Forelimb muscle (tissue), 1 donor: Measurements from ENCODE around the gene MTMR12. TPM values are rescaled to one million over a fixed set of nuclear protein-coding genes. Genes with fewer than 3 reads are reported as not detected.

Experiments
- DNase-seq: peaks from one replicate; pipeline ENCODE4 v3.0.0-alpha.2; 2013; ENCODE audit warnings: low read depth
- polyA plus RNA-seq: library from polyadenylated mRNA; unstranded; fragments of 120-200 nt; gene quantifications from one replicate; pipeline ENCODE4 v1.2.1, GENCODE V29; 2013; ENCODE audit not compliant: insufficient read length

MTMR12 gene
- polyA plus RNA-seq, 1 donor, result 13.4 TPM

GRCh38 chr5:32276173-32276853, 36.4 kb downstream of the MTMR12 start:
- no peak for DNase-seq

DNA sequence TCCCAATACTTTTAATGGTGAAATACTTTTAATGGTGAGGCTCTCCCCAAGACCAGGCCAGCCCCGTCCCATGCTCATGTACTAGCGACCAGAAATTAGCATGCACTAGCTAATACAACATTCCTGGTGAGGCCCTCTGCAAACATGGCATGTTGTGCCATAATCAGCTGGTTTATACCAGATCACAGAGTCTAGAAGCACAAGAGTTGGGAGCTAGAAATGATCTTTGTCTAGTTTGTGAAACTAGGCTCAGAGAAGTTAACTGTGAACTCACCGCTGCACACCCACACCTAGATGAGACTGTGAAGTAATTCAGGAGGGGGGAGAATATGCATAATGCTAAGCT, 37.4 kb downstream of the MTMR12 start:
- no peak for DNase-seq

DNA sequence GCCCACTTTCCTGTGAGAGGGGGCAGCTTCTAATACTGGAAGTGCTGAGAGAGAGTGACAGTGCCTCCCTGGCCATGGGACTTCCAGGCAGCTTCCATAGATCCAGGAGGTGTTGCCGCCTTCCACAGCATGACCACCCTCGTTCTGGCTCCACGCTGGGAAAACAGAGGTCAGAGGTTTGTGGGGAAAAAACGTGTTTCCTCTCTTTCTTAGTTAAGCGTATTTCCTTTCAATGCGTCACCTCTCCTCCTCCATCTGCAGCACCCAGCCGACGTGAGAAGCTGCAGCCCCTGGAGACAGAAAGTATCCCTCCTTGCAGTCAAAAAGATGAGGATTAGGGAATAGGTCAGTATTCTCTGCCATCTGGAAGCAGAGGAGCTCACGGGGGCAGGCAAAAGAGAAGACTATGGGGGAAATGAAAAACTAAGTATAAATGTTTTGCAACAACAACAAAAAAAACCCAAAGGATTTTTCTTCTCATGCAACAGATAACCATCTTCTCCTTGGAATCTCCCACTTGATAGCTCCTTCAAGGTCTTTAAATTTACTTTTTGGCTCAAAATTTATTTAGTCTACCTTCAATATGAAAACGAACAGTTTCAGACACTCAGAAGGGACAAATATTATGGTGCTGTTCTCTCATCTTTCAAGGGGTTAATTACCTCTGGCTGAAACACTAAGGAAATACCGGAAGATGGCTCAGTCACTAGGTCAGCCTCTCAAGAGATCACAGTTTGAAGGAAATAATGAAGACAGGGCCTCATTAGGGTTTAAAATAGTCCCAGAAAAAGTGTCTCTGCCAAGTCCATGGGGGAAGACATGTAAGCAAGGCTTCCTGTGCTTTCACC, 38.0 kb downstream of the MTMR12 start:
- no peak for DNase-seq

GRCh38 chr5:32273821-32274220, 38.9 kb downstream of the MTMR12 start:
- no peak for DNase-seq

- DNase-seq, result no peak
Observed at GRCh38 chr5:32272746-32273145, 40.0 kb downstream of the MTMR12 start.

DNA sequence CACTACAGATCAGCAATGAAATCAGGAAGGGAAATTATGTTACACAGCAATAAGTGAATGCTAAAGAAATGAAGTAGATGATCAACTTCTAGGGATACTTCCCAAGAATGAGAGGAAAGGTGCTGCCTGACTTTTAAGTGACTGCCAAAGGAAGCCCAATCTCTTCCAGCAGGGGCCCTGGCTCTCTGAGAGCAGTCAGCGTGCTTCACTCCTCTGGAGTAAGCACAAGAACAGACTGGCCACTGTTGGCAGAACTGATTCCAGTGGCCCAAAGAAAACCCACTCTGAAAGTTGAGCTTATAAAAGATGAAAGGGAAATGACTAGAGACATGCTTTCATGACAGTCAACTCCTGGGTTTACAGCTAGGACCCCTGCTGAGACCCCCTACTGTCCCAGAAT, 41.8 kb downstream of the MTMR12 start:
- no peak for DNase-seq

DNA sequence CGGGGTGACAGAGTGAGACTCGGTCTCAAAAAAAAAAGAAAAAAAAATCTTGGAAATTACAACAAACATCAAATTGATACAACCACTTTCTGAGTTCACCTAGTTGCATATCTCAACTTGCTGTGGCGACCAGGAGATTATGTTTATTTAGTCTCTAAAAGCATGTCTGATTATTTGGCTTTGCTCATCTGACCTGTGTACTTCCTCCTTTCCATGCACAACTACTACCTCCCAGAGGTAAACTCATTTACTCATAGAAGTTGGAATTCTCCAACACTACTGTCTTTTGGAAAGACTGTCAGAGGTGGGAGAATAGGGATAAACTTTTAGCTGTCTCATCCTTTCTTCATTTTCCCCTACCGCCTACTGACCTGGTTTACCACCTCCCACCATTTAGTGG, 42.6 kb downstream of the MTMR12 start:
- no peak for DNase-seq

DNA sequence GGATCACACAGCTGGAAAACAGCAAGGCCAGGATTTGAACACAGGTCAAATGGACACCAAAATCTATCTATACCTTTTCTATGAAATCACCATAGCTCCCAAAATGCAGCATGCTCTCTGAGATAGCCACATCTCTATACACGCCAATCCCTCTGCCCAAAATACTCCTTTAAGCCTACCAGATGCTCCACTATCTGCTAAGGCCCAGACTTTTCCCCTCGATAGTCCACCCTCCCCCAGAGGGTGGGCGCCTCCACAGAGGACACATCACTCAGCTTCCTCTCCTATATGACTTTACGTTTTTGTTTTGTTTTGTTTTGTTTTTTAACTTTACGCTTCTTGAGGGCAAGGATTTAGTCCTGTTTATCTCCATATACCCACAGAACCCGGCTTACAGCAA, 46.8 kb downstream of the MTMR12 start:
- no peak for DNase-seq

DNA sequence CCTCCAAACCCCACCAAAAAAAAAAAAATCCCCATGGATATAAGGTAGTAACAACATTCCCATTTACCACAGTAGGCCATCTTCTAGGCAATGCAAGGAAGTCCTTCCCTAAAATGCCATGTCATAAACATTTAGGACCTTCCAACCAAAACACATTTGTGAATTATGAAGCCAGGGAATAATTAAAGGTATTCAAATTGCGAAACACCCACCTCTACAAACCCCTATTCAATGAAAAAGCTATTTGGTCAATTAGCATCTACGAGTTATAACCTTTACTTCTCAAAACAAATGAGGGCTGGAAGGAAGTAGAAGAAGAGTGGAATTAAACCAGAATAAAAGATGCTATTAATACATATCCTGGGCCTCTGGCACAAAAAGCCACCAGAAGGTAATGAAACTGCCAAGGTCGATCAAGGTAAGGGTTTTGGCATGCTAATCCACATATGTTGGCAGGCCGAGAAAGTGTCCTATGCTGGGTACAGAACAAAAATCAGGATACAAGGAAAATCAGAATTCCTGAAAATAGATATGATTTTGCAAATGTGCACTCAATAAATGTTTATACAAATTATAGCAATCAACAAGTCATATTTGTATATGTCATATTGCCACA, 47.7 kb downstream of the MTMR12 start:
- no peak for DNase-seq

DNA sequence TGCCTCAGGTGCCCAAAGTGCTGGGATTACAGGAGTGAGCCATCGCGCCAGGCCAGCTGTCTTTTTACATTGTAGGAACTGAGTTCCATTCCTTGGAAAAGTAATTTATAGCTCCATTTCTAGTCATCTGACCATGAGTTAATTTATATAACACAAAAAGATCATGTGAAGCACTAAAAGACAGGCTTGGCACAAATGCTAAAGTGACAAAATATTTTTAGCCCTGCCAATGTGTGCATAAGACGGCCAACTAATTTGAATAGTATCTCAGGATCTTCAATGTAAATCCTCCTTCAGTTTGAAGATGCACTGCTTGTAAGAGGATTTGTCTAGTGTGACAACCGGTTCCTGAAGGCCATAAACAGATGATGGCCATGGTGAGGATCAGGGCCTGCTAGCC, 49.1 kb downstream of the MTMR12 start:
- DNase-seq, result no peak

- DNase-seq, result no peak
Observed at GRCh38 chr5:32261198-32261597, 51.5 kb downstream of the MTMR12 start.

DNA sequence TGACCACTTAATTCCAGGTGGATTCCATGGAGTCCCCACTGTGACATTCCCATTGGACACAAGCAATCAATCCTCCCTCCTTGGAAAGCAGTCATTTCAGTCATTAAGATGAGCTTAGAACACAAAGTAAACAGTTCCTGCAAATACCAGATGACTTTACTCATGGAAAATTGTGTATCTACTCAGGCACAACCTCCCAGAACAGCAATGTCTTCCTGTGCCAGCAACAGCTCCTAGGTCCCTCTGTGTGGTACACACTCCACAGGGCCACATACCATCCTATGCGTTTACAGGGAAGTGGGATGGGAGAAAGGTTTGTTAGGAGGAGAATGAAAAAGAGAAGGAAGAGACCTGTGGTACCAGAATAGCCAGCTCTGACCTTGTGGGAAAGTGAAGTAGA, 53.7 kb downstream of the MTMR12 start:
- no peak for DNase-seq

DNA sequence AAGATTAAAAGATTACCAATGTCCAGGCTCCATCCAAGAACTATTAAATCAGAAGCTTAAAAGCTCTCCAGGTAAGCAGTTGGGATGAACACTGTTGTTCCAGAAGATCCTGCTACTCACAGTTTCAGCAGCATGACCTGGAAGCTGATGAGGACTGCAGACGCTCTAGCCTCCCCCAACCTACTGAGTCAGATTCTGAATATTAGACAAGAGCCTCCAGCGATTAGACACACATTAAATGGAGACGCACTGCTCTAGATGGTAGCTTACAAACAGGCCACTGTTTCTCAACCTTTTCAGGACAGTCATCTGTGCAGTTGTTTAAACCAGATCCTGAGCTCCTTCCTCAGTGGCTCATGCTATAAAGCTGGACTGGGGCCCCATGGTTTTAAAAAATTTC, 54.3 kb downstream of the MTMR12 start:
- no peak for DNase-seq

GRCh38 chr5:32255540-32255900, 57.2 kb downstream of the MTMR12 start:
- no peak for DNase-seq

DNA sequence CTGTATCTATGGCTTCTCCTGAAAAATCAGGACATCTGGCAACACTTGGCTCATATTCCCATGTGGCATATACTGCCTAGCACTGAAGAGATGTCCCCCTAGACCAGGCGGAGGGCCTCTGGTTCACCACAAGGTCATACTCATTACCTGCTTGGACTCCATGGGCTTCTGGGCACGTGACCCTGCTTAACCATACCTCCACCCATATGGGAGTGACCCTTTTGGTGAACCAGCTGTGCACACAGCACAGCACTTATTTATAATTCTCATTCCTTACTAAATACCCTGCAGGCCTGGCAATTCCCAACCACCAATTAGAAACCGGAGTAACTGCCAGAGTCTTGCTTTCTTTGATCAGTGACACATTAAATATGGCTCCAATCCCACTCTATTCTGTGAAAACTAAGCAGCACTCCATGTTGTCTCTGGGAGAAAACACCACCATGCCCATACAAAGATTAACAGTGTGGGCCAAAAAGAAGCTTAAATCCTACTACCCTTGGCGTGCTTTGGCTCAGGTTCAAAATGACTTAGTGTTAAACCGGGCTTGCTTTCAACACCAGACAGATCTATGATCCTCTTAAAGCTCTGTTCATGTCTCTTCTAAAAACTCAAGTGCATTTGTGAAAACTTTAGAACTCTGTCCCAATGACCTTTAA, 57.7 kb downstream of the MTMR12 start:
- no peak for DNase-seq

- DNase-seq, result no peak
Observed at GRCh38 chr5:32251871-32252458, 60.8 kb downstream of the MTMR12 start.

DNA sequence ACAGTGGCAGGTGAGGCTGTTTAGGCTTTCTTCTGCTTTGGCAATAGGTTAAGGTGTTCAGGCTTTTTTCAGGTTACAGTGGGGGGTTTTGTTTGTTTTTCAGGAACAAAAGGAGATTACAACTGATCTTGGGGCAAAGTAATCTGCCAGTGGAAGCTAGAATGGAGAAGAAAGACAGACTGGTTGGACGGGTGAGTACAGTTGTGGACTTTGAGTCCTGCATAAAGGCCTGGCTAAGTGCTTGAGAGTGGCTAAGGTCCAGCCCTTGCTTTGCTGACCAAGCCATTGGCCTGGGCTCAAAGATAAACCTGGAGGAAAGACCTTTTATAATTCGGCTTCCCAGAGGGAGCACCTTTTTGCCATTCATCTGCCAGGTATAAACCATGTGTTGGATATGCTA, 63.1 kb downstream of the MTMR12 start:
- no peak for DNase-seq

- no peak for DNase-seq
Observed at GRCh38 chr5:32245742-32246141, 67.0 kb downstream of the MTMR12 start.

- DNase-seq, result no peak
Observed at GRCh38 chr5:32244017-32244416, 68.7 kb downstream of the MTMR12 start.

- DNase-seq, result no peak
Observed at GRCh38 chr5:32241034-32241783, 71.5 kb downstream of the MTMR12 start.

DNA sequence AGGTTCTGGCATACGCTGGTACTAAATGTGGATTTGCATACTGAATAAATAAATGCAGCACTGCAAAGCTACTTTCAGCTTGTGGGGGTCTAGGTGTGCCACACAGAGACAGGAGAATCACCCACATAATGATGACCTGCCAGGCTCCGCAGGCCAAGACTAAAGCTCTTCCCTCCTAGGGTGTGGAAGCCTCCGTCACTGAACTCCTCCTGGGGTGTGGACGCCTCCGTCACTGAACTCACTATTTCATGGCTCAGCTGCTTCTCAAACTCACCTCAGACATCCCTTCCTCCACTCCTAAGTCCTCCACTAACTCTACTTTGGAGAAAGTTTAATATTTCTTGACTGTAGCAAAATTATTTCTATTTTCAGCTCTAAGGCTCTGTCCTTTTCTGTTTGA, 73.4 kb downstream of the MTMR12 start:
- no peak for DNase-seq
